Measurements from ENCODE around the gene HOXA6. TPM values are rescaled to one million over a fixed set of nuclear protein-coding genes. Genes with fewer than 3 reads are reported as not detected.

HOXA6 gene
- total RNA-seq, 1 experiment from 2014 or later, result not detected

- Histone ChIP-seq H4K8ac (replicated peaks; ENCODE audit: insufficient read length, low read depth, low read length) (no peak within 1 kb of the TSS), H2AFZ (ENCODE audit: low read length) (no peak within 1 kb of the TSS), H3K79me1 (ENCODE audit: insufficient read depth, low read depth, low read length, poor library complexity, severe bottlenecking) (no peaks in the 10 kb centered on the region), H3K79me2 (ENCODE audit: insufficient read depth, low read length) (no peaks in the 10 kb centered on the region), H3K4me1 (ENCODE audit: insufficient read depth, low read length) (no peaks in the 10 kb centered on the region), H3K23me2 (ENCODE audit: insufficient read length, low read depth, low read length, poor library complexity, severe bottlenecking) (no peaks in the 10 kb centered on the region), H2BK5ac (ENCODE audit: insufficient read length, low read length) (no peak within 1 kb of the TSS), H3K4me2 (ENCODE audit: insufficient read depth, insufficient read length, low read length) (peak within 1 kb of the TSS; percentile 20), H2BK120ac (ENCODE audit: low read depth, low read length, poor library complexity, severe bottlenecking) (no peak within 1 kb of the TSS), H3T11ph (ENCODE audit: low read length) (no peak within 1 kb of the TSS), H4K20me1 (ENCODE audit: control insufficient read depth, insufficient read depth, insufficient read length) (peaks cover 3% of the 10 kb centered on the region), H4K5ac (ENCODE audit: insufficient read length, low read depth, low read length) (no peak within 1 kb of the TSS), H3K4ac (ENCODE audit: low read depth, low read length) (no peak within 1 kb of the TSS), H3K9ac (ENCODE audit: extremely low read depth, insufficient read length, low read length) (no peak within 1 kb of the TSS), H3K27ac (ENCODE audit: insufficient read length, low read depth, low read length) (no peak within 1 kb of the TSS), H3K14ac (ENCODE audit: insufficient read depth, low read length) (no peak within 1 kb of the TSS), H3K9me3 (ENCODE audit: control insufficient read depth, low read depth, low read length) (no peaks in the 10 kb centered on the region), H3K23ac (ENCODE audit: insufficient read length, low read depth, low read length) (no peak within 1 kb of the TSS), H2BK20ac (ENCODE audit: low read depth, low read length, poor library complexity, severe bottlenecking) (no peak within 1 kb of the TSS), H3K27me3 (ENCODE audit: insufficient read depth, low read length) (peaks cover 95% of the 10 kb centered on the region), H4K91ac (ENCODE audit: insufficient read length, low read depth, low read length) (no peak within 1 kb of the TSS), H2BK12ac (ENCODE audit: insufficient read length, low read depth, low read length) (no peak within 1 kb of the TSS), H2BK15ac (ENCODE audit: low read depth, low read length) (no peak within 1 kb of the TSS), H2AK5ac (ENCODE audit: insufficient read length, low read length) (no peak within 1 kb of the TSS), H3K56ac (ENCODE audit: insufficient read length, low read depth, low read length) (no peak within 1 kb of the TSS), H3K18ac (ENCODE audit: insufficient read length, low read depth, low read length) (no peak within 1 kb of the TSS)
- Mint-ChIP-seq H3K27ac (no peak within 1 kb of the TSS), H3K27me3 (ENCODE audit: low read depth) (peaks cover 97% of the 10 kb centered on the region), H3K4me3 (peak within 1 kb of the TSS; percentile 46 to 66; a peak in 4 of 5 replicates), H3K9me3 (peaks cover 0 to 10% of the 10 kb centered on the region in 2 experiments; a peak in 2 of 5 replicates), H3K36me3 (ENCODE audit: insufficient read depth in 1 of 3, low read depth in 3 of 3) (no peaks in the 10 kb centered on the region; a peak in 1 of 7 replicates), H3K4me1 (no peaks in the 10 kb centered on the region)
- TF ChIP-seq CTCF (conservative IDR thresholded peaks at IDR 0.05), result no peak
- WGBS (ENCODE audit: extremely low coverage, insufficient read length, low lambda C conversion rate), result no CpG with 5 or more reads among the region's 67 CpGs
- peak; percentile 88 for DNase-seq
These were observed 16.8 kb downstream of the HOXA6 start, which contains the start of gene HOXA4 for GRCh38 chr7:27130540-27131389. TSS of gene HOXA4 (minus strand) at chr7:27130757. CDS start at chr7:27130733, 24 bp downstream.

All from H9 (cell line).